MM.1S (cell line): ENCODE data around the gene HERPUD2.

Experiments used
- DNase-seq: peaks from one replicate; pipeline ENCODE4 v3.0.0-alpha.2; 2015
- H2AFZ ChIP-seq: fragments of 300-600 bp; sonication (generic); 2 replicates; pipeline ENCODE4 v1.6.0; 2016; ENCODE audit warnings: antibody characterized with exemption, low read length
- H3F3A ChIP-seq: fragments of 300-600 bp; sonication (generic); 2 replicates; pipeline ENCODE4 v1.6.1; 2016; ENCODE audit warnings: mild to moderate bottlenecking, antibody characterized with exemption, low read length, moderate library complexity, mixed read lengths; ENCODE audit not compliant: insufficient read depth
- H3K27ac ChIP-seq: fragments of 300-600 bp; sonication (generic); 2 replicates; pipeline ENCODE4 v1.5.1; 2016; ENCODE audit warnings: mild to moderate bottlenecking, low read length
- H3K27me3 ChIP-seq: fragments of 300-600 bp; sonication (generic); replicated peaks from 2 replicates; pipeline ENCODE4 v1.6.0; 2016; ENCODE audit warnings: low read length; ENCODE audit not compliant: insufficient read depth
- H3K36me3 ChIP-seq: fragments of 300-600 bp; sonication (generic); replicated peaks from 2 replicates; pipeline ENCODE4 v1.6.1; 2016; ENCODE audit warnings: mild to moderate bottlenecking, low read length, mixed read lengths; ENCODE audit not compliant: insufficient read depth
- H3K4me1 ChIP-seq: fragments of 300-600 bp; sonication (generic); 2 replicates; pipeline ENCODE4 v1.6.1; 2016; ENCODE audit warnings: low read length, mixed read lengths
- H3K4me2 ChIP-seq: fragments of 300-600 bp; sonication (generic); 2 replicates; pipeline ENCODE4 v1.6.0; 2016; ENCODE audit warnings: low read depth, low read length
- H3K4me3 ChIP-seq: fragments of 300-600 bp; sonication (generic); 2 replicates; pipeline ENCODE4 v1.5.1; 2016; ENCODE audit warnings: low read length, mixed read lengths
- H3K79me2 ChIP-seq: fragments of 300-600 bp; sonication (generic); 2 replicates; pipeline ENCODE4 v1.6.1; 2016; ENCODE audit warnings: mixed run types, low read length, mixed read lengths
- H3K9ac ChIP-seq: fragments of 300-600 bp; sonication (generic); 2 replicates; pipeline ENCODE4 v1.6.1; 2016; ENCODE audit warnings: low read length, mixed read lengths
- H3K9me2 ChIP-seq: fragments of 300-600 bp; sonication (generic); replicated peaks from 2 replicates; pipeline ENCODE4 v1.6.1; 2016; ENCODE audit warnings: mild to moderate bottlenecking, low read length, mixed read lengths; ENCODE audit not compliant: insufficient read depth
- H3K9me3 ChIP-seq: fragments of 300-600 bp; sonication (generic); replicated peaks from 2 replicates; pipeline ENCODE4 v1.6.1; 2016; ENCODE audit warnings: mild to moderate bottlenecking, low read length, mixed read lengths; ENCODE audit not compliant: insufficient read depth
- H4K20me1 ChIP-seq: fragments of 300-600 bp; sonication (generic); 2 replicates; pipeline ENCODE4 v1.6.1; 2016; ENCODE audit warnings: mild to moderate bottlenecking, low read length, moderate library complexity, mixed read lengths; ENCODE audit not compliant: insufficient read depth
- CTCF ChIP-seq: fragments of 300-600 bp; sonication (generic); IDR thresholded peaks from 2 replicates; pipeline ENCODE4 v1.5.1; 2016; ENCODE audit warnings: antibody characterized with exemption, low read length, mixed read lengths
- EZH2 ChIP-seq: fragments of 300-600 bp; sonication (generic); optimal IDR thresholded peaks from 2 replicates; pipeline ENCODE3; 2017; ENCODE audit warnings: low read depth, mild to moderate bottlenecking, antibody characterized with exemption, low read length, mixed read lengths
- EZH2phosphoT487 ChIP-seq: fragments of 300-600 bp; sonication (generic); IDR thresholded peaks from 2 replicates; pipeline ENCODE4 v1.6.1; 2018; ENCODE audit warnings: antibody characterized with exemption, low read length

Gene HERPUD2

DNA sequence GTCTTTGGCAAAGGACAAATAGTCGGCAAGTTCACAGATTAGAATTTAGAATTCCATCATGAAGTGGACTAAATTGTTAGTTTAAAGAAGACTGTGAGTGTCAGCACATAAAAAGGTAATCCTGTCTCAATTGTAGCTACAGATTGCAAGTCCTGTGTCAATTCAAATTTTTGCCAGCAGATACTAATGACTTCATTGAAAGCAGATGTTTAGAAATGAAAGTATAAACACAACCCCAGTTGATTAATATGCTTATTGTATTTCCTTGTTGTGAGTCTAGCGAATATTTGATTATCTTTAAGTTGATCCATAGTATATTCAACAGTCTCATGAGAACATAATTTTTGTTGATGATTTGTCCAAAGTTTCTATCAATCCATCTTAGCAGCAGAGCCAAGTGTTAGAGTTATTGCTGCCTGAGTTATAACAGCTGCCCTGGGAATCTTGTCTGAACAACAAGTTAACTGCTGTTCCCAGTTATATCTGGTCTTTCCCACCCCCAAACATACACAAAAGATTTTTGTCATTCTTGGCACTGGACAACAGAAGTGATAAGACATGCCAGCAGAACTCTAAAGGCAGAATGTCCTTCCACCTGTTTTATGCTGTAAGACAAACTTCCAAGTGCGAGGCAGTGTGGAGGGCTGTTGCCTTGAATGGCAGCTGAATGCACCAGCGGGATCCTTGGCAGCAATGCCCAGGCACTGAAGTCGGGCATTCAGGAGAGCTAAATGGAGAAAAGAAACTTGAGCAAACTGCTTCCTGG lies 21.3 kb upstream of the HERPUD2 start:
- Histone ChIP-seq H4K20me1 (no peaks in the 10 kb centered on the region), H3F3A (no peaks in the 10 kb centered on the region), H3K9me3 (no peaks in the 10 kb centered on the region), H3K9ac (no peak overlapping the region), H2AFZ (no peak overlapping the region), H3K27me3 (no peaks in the 10 kb centered on the region), H3K79me2 (no peaks in the 10 kb centered on the region), H3K36me3 (no peaks in the 10 kb centered on the region), H3K4me2 (peak overlapping the region; percentile 1; the same call in 1 of the 2 replicates), H3K4me3 (no peak overlapping the region), H3K4me1 (0 out of 2 replicates have a peak, but pooled peaks cover 9% of the 10 kb centered on the region), H3K27ac (no peak overlapping the region), H3K9me2 (no peaks in the 10 kb centered on the region)
- no peak for TF ChIP-seq EZH2phosphoT487
- no peak for TF ChIP-seq EZH2
- no peak for TF ChIP-seq CTCF
- no peak for DNase-seq

DNA sequence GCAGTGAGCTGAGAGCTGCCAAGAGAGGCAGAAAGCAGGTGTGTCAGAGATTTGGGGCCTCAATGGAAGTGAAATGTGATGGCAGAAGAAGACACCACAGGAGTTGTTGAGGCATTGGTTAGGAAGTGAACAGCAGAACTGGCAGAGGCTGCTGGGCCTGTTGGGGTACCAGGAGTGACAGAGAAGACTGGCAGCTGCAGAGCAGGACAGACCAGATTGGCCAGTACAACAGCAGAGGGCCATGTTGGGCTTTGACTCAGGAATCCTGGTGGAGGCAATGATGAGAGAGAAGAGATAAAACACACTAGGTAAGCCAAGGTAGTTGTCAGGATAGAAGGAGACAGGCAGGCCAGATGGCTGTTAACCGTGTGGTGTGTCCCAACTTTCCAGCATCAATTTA lies 19.9 kb upstream of the HERPUD2 start:
- TF ChIP-seq EZH2phosphoT487 = no peak
- TF ChIP-seq CTCF = no peak
- TF ChIP-seq EZH2 = no peak
- Histone ChIP-seq H3K27me3 (no peaks in the 10 kb centered on the region), H3K27ac (no peak overlapping the region), H3K36me3 (no peaks in the 10 kb centered on the region), H3K9me3 (no peaks in the 10 kb centered on the region), H3F3A (peaks cover 3% of the 10 kb centered on the region; the same call in 1 of the 2 replicates), H3K4me1 (peaks cover 11% of the 10 kb centered on the region), H2AFZ (no peak overlapping the region), H3K4me2 (no peak overlapping the region), H3K9ac (no peak overlapping the region), H3K9me2 (no peaks in the 10 kb centered on the region), H3K4me3 (no peak overlapping the region), H3K79me2 (no peaks in the 10 kb centered on the region), H4K20me1 (no peaks in the 10 kb centered on the region)
- no peak for DNase-seq

GRCh38 chr7:35714407-35714806 lies 19.5 kb upstream of the HERPUD2 start:
- H4K20me1 ChIP-seq = no peaks in the 10 kb centered on the region
- H3K4me2 ChIP-seq = no peak overlapping the region
- no peak overlapping the region for H3K4me3 ChIP-seq
- H3K27me3 ChIP-seq = no peaks in the 10 kb centered on the region
- H3K36me3 ChIP-seq = no peaks in the 10 kb centered on the region
- no peaks in the 10 kb centered on the region for H3K9me3 ChIP-seq
- peaks cover 6% of the 10 kb centered on the region; the same call in 1 of the 2 replicates for H3F3A ChIP-seq
- no peak overlapping the region for H2AFZ ChIP-seq
- DNase-seq = no peak
- H3K9me2 ChIP-seq = no peaks in the 10 kb centered on the region
- H3K9ac ChIP-seq = no peak overlapping the region
- peaks cover 14% of the 10 kb centered on the region for H3K4me1 ChIP-seq
- no peak overlapping the region for H3K27ac ChIP-seq
- no peak for TF ChIP-seq EZH2phosphoT487
- TF ChIP-seq EZH2 = no peak
- no peaks in the 10 kb centered on the region for H3K79me2 ChIP-seq
